HG02588 (cell line): ENCODE data around the gene LIMS2.
A peak's percentile ranks its signal among the peaks of the same experiment; 100 is the strongest.

Source experiments
- ATAC-seq: cut with Tn5 transposase; IDR thresholded peaks from one replicate; pipeline ENCODE4 v1.9.1; 2021; ENCODE audit warnings: mild to moderate bottlenecking, moderate library complexity; ENCODE audit not compliant: unreplicated experiment

Gene LIMS2

DNA sequence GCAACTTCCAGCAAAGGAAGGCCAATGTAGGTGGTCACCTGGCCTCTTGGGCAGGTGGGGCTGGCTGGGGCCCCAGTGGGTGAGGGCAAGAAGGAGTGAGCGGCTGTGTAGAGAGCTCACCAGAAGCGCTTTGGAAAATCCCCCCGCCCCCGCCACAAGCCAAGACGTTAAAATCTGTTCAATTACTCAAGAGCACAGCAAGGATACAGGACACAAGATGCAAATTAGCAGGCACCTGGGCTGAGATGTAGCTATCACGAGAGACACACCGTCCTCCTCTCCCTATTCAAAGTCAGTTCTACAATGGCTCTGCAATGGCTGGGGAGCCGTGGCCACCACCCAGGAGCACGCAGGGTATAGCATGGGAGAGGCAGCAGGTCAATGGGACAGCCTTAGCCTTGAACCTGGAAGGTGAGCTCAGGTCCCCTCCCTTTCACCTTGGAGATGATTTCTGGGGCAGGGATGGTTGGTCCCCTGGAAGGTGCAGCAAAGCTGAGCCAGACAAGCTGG is 67.9 kb downstream of the LIMS2 start:
- no peak for ATAC-seq

DNA sequence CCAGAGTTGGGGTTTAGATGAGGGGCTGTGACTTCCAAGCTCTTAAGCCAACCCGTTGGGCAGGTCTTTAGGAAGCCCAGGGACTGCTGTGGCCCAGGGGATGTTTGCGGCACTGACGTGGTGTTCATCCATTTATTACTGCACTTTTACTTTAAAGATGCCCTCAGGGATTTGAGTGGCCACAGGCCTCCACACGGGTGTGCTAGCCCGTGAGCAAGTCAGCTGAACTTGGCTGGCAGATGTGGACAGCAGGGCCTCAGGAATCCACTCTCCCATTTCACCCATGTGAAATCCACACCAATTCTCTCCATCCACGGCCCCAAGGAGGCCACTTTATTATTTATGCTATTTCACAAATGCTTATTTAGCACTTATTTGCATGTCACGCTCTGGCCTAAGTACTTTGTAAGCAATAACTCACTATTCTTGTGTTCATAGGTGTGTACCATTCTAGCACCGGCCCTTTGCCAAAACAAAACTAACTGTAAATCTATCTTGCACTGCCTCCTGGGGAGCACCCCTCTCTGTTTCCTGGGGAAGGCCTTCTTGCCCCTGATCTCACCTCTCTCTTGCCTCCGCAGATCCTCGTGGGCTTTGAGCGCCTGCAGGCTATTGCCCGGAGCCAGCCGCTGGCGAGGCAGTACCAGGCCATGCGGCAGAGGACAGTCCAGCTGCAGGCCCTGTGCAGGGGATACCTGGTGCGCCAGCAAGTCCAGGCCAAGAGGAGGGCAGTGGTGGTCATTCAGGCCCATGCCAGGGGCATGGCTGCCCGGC is 68.5 kb downstream of the LIMS2 start:
- ATAC-seq = no peak

DNA sequence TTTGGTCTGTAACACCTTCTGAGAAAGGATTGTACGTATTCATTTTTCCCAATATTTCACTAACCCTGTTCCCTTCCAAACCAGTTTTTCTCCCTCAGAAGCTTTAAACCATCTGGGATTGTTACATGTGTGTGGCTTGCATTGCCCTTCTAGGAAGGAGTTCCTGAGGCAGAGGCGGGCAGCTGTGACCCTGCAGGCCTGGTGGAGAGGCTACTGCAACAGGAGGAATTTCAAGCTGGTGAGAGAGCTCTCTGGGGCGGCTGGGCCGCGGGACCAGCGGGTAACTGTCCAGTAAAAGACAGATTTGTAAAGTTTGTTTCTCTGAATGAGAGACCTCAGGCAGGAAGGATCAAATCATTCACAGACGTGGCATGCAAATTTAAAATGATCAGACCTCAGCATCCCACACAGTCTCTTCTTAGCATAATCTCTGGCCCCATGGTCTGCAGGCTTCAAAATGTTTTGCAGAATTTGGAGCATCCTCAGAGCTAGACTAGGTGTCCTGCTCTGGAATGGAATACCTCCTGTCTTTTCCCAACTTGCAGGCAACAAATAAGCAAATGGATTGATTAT is 69.6 kb downstream of the LIMS2 start:
- ATAC-seq = no peak

- ATAC-seq = no peak
These were observed 70.3 kb downstream of the LIMS2 start for GRCh38 chr2:127604986-127605385.

- no peak for ATAC-seq
These were observed 76.1 kb downstream of the LIMS2 start for GRCh38 chr2:127599211-127599610.

DNA sequence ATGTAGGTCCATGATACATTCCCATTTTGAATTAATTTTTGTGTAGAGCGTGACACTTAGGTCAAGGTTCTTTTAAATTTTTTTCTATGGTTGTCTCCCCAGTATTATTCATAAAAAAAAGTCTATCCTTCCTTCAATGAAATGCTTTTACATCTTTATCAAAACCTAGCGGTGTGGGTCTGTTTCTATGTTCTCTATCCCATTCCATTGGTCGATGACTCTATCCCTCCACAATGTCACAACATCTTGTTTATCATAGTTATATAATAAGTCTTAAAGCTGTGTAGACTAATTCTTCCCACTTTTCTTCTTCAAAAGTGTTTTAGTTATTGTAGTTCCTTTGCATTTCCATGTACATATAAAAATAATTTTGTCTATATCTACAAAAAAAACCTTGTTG is 76.6 kb downstream of the LIMS2 start:
- ATAC-seq = no peak

- no peak for ATAC-seq
These were observed 77.3 kb downstream of the LIMS2 start for GRCh38 chr2:127597984-127598380.

GRCh38 chr2:127597046-127597983 is 78.0 kb downstream of the LIMS2 start:
- no peak for ATAC-seq

GRCh38 chr2:127596311-127597045 is 78.9 kb downstream of the LIMS2 start:
- ATAC-seq = no peak

- ATAC-seq = no peak
These were observed 81.2 kb downstream of the LIMS2 start for GRCh38 chr2:127594116-127594591.

DNA sequence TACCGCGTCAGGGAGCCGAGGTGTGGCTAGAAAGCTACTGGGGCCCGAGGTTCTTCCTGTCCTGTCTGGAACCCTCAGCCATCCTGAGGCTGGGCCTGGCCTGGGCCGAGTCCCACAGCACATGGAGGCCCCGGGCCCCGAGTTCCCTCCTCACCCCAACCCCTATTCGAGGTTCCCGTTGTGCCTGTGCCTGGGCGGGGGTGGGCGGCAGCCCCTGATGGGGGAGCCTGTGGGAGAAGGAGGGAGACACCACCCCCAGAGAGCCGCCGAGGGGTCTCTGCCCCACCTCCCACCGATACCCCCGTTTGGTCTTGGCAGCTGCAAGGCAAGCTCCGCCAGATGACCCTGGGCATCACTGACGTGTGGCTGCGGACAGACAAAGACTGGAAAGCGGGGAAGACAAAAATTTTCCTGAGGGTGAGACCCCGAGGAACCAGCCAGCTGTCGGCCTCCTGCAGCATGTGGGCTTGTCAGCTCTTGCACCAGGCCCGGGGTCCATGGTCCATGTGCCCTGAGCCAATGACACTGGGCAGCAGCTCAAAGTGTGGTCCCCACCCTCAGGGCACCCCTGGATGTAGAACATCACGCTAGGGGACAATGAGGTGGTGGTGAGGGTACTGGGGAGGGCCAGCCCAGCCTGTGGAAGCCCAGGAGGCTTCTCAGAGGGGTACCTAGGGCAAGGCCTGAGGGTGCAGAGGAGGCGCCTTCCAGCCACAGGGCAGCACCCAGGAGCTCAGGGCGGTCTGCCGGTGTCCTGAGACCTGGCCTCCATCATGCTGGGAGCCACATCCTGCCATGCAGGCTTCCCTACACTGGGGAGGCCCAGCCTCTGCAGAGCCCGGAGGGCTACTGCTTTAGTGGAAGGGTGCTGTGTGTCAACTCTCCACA is 81.9 kb downstream of the LIMS2 start:
- no peak for ATAC-seq

- ATAC-seq = no peak
These were observed 82.5 kb downstream of the LIMS2 start for GRCh38 chr2:127592761-127593227.

DNA sequence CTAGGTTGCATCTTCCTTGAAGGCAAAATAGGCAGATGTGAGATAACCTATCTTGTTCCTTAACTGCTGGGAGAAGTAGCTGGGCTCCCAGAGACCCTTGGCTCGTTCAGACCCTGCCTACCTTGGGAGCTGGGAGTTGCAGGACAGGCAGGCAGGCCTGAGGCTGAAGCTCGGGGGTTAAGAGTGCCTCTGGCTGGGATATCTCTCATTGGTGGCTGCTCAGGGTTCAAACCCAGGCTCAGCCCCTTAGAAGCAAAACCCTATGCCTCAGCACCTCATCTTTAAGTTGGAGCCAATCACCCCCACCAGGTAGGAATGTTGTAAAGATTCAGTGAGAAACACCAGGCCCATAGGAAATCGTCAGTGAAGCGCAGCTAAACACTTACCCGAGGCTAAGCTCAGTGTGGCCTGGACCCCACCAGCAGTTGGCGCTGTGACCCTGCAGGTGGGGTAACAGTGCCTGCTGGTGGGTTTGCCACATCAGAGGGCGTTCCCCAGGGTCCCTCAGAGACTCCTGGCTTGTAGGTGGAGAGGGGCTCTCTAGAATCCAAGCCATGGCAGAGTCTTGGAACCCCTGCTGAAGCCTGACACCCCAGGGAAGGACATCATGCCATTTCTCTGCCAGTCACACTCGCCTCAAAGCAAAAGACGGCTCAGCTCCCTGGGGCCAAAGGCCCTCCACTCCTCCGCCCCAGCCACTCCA is 84.0 kb downstream of the LIMS2 start:
- ATAC-seq = peak; percentile 82

- no peak for ATAC-seq
These were observed 84.7 kb downstream of the LIMS2 start for GRCh38 chr2:127590386-127591190.

GRCh38 chr2:127589841-127590240 is 85.5 kb downstream of the LIMS2 start:
- ATAC-seq = no peak

GRCh38 chr2:127589358-127589757 is 86.0 kb downstream of the LIMS2 start:
- ATAC-seq = no peak
